Measurements from ENCODE around the gene HFE. TPM values are rescaled to one million over a fixed set of nuclear protein-coding genes. Genes with fewer than 3 reads are reported as not detected.
A peak's percentile ranks its signal among the peaks of the same experiment; 100 is the strongest.

HFE gene
- total and polyA plus RNA-seq, 2 experiments from 2014 or later = 8.6 to 10.8 TPM

DNA sequence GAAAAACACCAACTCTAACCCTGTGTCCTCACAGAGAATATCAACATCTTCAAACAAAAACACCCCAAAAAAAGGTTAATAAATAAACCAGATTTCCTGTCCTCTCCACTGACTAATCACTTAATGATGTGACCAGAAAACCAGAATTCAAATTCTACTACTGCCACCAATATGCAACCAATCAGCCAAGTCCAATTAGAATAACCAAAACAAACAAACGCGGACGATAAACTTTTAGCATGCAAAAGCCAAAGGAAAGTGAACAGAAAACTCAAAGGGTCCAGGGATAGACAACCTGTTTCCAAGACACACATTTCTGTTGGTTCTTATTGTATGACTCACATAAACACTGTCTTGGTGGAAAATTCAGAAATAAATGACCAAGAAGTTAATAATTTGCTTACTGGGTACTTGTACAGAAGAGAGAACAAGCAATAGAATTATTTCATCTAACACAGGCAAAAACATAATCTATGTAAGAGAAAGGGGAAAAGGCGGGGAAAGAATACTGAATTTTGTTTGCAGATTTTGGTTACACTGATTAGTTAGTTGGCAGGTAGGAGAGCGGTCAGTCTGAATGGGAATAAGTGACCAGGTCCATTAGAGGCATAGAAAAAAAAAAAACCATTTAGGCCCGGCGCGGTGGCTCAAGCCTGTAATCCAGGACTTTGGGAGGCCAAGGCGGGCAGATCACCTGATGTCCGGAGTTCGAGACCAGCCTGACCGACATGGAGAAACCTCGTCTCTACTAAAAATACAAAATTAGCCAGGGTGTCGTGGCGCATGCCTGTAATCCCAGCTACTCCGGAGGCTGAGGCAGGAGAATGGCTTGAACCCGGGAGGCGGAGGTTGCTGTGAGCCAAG, 34.1 kb downstream of the HFE start:
- Histone ChIP-seq H3K4me3 (no peak overlapping the region), H3K4me1 (ENCODE audit: insufficient read depth) (peaks cover 7% of the 10 kb centered on the region), H3K4me2 (ENCODE audit: unreplicated experiment) (no peak overlapping the region), H3K9me2 (ENCODE audit: insufficient read depth) (no peaks in the 10 kb centered on the region), H2AFZ (peak overlapping the region; percentile 46), H3K27me3 (replicated peaks; ENCODE audit: insufficient read depth) (no peaks in the 10 kb centered on the region), H3K36me3 (ENCODE audit: low read depth) (no peaks in the 10 kb centered on the region), H3K79me2 (ENCODE audit: insufficient read depth) (peaks cover 23% of the 10 kb centered on the region), H4K20me1 (ENCODE audit: insufficient read depth) (peaks cover 5% of the 10 kb centered on the region; the same call in 1 of the 2 replicates), H3K27ac (no peak overlapping the region), H3F3A (ENCODE audit: insufficient read depth) (peaks cover 39% of the 10 kb centered on the region), H3K9me3 (ENCODE audit: low read depth) (no peaks in the 10 kb centered on the region), H3K9ac (no peak overlapping the region)
- in situ Hi-C loops (cut with MboI) = no loop called here
- TF ChIP-seq EZH2 (IDR thresholded peaks at IDR 0.05; ENCODE audit: insufficient read depth, poor library complexity, severe bottlenecking) (no peak), EZH2phosphoT487 (IDR thresholded peaks at IDR 0.05; ENCODE audit: insufficient read depth, low read depth) (no peak)
- DNase-seq = peak; percentile 15
- WGBS, 2 experiments (ENCODE audit: low coverage in 1 of 2, low lambda C conversion rate in 2 of 2, missing lambda C conversion rate in 2 of 2) = 95 to 97% methylated on average over 18 of the region's 18 CpGs

DNA sequence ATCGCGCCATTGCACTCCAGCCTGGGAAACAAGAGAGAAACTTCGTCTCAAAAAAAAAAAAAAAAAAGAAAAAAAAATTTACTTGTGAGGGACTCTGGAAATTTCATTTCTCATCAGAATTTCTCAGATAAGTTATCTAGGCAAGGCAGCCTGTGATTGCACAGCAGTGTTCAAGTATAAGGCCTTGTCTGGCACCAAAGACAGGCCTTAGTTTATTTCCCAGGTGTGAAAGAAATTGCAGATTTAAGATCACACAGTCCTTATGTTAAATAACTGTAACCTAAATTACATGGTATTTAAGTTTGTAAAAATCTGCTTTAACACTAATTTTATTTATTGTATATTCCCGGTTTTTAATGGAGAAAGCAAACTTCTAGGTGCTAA, 34.8 kb downstream of the HFE start:
- no peaks in the 10 kb centered on the region for H3K9me2 ChIP-seq (ENCODE audit: insufficient read depth)
- H3K4me2 ChIP-seq (ENCODE audit: unreplicated experiment) = peak overlapping the region; percentile 84
- no peaks in the 10 kb centered on the region for H3K9me3 ChIP-seq (ENCODE audit: low read depth)
- H3K79me2 ChIP-seq (ENCODE audit: insufficient read depth) = peaks cover 29% of the 10 kb centered on the region
- H3K27me3 ChIP-seq (replicated peaks; ENCODE audit: insufficient read depth) = no peaks in the 10 kb centered on the region
- peaks cover 5% of the 10 kb centered on the region; the same call in 1 of the 2 replicates for H4K20me1 ChIP-seq (ENCODE audit: insufficient read depth)
- WGBS, 2 experiments (ENCODE audit: low coverage in 1 of 2, low lambda C conversion rate in 2 of 2, missing lambda C conversion rate in 2 of 2) = 63 to 67% methylated on average over 4 of the region's 4 CpGs
- H3K4me1 ChIP-seq (ENCODE audit: insufficient read depth) = peaks cover 7% of the 10 kb centered on the region
- in situ Hi-C loops (cut with MboI) = no loop called here
- no peak for TF ChIP-seq EZH2 (IDR thresholded peaks at IDR 0.05; ENCODE audit: insufficient read depth, poor library complexity, severe bottlenecking)
- no peak for TF ChIP-seq EZH2phosphoT487 (IDR thresholded peaks at IDR 0.05; ENCODE audit: insufficient read depth, low read depth)
- peak overlapping the region; percentile 92 for H3K27ac ChIP-seq
- peak overlapping the region; percentile 99 for H3K9ac ChIP-seq
- peak overlapping the region; percentile 74 for H2AFZ ChIP-seq
- peaks cover 45% of the 10 kb centered on the region for H3F3A ChIP-seq (ENCODE audit: insufficient read depth)
- H3K4me3 ChIP-seq = peak overlapping the region; percentile 99; the same call in 1 of the 2 replicates
- H3K36me3 ChIP-seq (ENCODE audit: low read depth) = no peaks in the 10 kb centered on the region
- no peak for DNase-seq

DNA sequence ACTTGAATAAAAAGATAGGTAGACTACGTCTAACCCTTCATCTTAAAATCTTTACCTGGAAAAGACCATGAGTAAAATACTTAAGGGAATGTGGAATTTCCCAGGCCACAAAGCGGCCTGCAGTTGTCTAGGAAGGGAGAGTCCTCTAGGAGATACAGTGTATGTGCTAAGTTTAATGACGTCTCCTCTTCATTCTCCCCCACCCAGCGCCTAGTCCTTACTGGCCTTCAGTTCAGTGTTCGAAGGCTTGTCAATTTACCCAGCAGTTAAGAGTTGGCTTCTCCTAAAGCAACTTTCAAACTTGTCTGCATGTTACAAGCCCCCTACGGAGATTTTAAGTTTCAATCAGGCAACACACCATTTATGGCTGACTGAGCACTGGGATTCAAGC, 35.2 kb downstream of the HFE start:
- peak overlapping the region; percentile 84 for H3K4me2 ChIP-seq (ENCODE audit: unreplicated experiment)
- H3K9ac ChIP-seq = peak overlapping the region; percentile 99
- H3K27ac ChIP-seq = peak overlapping the region; percentile 92
- H3K9me2 ChIP-seq (ENCODE audit: insufficient read depth) = no peaks in the 10 kb centered on the region
- peaks cover 9% of the 10 kb centered on the region for H3K4me1 ChIP-seq (ENCODE audit: insufficient read depth)
- H3K36me3 ChIP-seq (ENCODE audit: low read depth) = 0 out of 2 replicates have a peak, but pooled peaks cover 2% of the 10 kb centered on the region
- peak overlapping the region; percentile 99 for H3K4me3 ChIP-seq
- H3F3A ChIP-seq (ENCODE audit: insufficient read depth) = peaks cover 49% of the 10 kb centered on the region
- TF ChIP-seq EZH2 (IDR thresholded peaks at IDR 0.05; ENCODE audit: insufficient read depth, poor library complexity, severe bottlenecking) = no peak
- TF ChIP-seq EZH2phosphoT487 (IDR thresholded peaks at IDR 0.05; ENCODE audit: insufficient read depth, low read depth) = no peak
- no peaks in the 10 kb centered on the region for H3K9me3 ChIP-seq (ENCODE audit: low read depth)
- H3K79me2 ChIP-seq (ENCODE audit: insufficient read depth) = peaks cover 33% of the 10 kb centered on the region
- H4K20me1 ChIP-seq (ENCODE audit: insufficient read depth) = peaks cover 5% of the 10 kb centered on the region; the same call in 1 of the 2 replicates
- WGBS, 2 experiments (ENCODE audit: low coverage in 1 of 2, low lambda C conversion rate in 2 of 2, missing lambda C conversion rate in 2 of 2) = 47 to 50% methylated on average over 6 of the region's 6 CpGs
- DNase-seq = peak; percentile 46
- in situ Hi-C loops (cut with MboI) = no loop called here
- no peaks in the 10 kb centered on the region for H3K27me3 ChIP-seq (replicated peaks; ENCODE audit: insufficient read depth)
- H2AFZ ChIP-seq = peak overlapping the region; percentile 74

DNA sequence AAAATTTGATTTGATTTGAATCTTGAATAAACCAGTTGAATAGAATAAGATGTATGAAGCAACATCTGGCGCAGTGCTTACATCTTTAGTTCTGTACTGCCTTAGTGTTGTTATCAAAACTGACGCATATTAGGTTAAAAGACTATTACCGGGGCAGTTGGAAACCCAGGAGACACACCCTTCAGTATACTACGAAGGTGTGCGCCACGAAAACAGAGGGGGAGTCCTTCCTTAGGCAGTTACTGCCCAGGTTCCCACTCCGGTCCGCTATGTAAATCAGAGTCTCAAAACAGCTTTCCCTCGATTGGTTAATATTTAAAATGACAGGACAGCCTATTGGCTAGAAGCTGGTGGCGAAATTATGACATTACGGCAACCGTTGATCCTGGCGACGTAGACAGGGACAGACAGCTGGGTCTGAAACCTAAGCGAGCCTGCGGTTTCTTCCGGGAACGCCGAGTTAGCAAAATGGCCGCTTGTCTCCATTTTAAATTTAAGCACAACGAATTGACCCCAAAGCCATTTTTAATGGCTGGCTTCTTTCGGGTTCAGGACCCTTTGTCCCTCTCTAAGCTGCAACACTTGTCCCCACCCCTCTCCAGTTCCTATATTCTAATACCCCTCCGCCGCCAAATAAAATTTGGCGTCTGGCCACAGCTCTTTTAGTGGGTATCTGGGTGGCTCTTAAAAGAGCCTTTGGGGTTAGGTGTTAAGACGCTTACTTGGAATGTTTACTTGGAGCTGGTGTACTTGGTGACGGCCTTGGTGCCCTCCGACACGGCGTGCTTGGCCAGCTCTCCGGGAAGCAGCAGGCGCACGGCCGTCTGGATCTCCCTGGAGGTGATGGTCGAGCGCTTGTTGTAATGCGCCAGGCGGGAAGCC, 35.8 kb downstream of the HFE start:
- 1 to 2% methylated on average over 38 of the region's 38 CpGs for WGBS, 2 experiments (ENCODE audit: low coverage in 1 of 2, low lambda C conversion rate in 2 of 2, missing lambda C conversion rate in 2 of 2)
- in situ Hi-C loops (cut with MboI) = no loop called here
- peaks cover 39% of the 10 kb centered on the region for H3K79me2 ChIP-seq (ENCODE audit: insufficient read depth)
- H3K27me3 ChIP-seq (replicated peaks; ENCODE audit: insufficient read depth) = no peaks in the 10 kb centered on the region
- H3K9ac ChIP-seq = peak overlapping the region; percentile 99
- peak; percentile 94 for DNase-seq
- H3K4me1 ChIP-seq (ENCODE audit: insufficient read depth) = peaks cover 15% of the 10 kb centered on the region
- H3K4me3 ChIP-seq = peak overlapping the region; percentile 99
- no peaks in the 10 kb centered on the region for H3K9me2 ChIP-seq (ENCODE audit: insufficient read depth)
- peak overlapping the region; percentile 92 for H3K27ac ChIP-seq
- H3F3A ChIP-seq (ENCODE audit: insufficient read depth) = peaks cover 50% of the 10 kb centered on the region
- TF ChIP-seq EZH2phosphoT487 (IDR thresholded peaks at IDR 0.05; ENCODE audit: insufficient read depth, low read depth) (no peak), EZH2 (IDR thresholded peaks at IDR 0.05; ENCODE audit: insufficient read depth, poor library complexity, severe bottlenecking) (no peak)
- H4K20me1 ChIP-seq (ENCODE audit: insufficient read depth) = peaks cover 5% of the 10 kb centered on the region; the same call in 1 of the 2 replicates
- no peaks in the 10 kb centered on the region for H3K9me3 ChIP-seq (ENCODE audit: low read depth)
- peak overlapping the region; percentile 74 for H2AFZ ChIP-seq
- peak overlapping the region; percentile 84 for H3K4me2 ChIP-seq (ENCODE audit: unreplicated experiment)
- peaks cover 8% of the 10 kb centered on the region; the same call in 1 of the 2 replicates for H3K36me3 ChIP-seq (ENCODE audit: low read depth)
